GM10248 (cell line): ENCODE measurements around the gene SLC24A3.

Experiments
- CTCF ChIA-PET: fragments of 300-600 bp; sonication (Branson Sonifier 250); formaldehyde crosslinking; extraction: SDS; loops from one replicate; lab custom pipeline; 2021; ENCODE audit warnings: antibody characterized with exemption; lab: Yijun Ruan, JAX
- POLR2A ChIA-PET: fragments of 350-650 bp; sonication (Branson Sonifier 250); formaldehyde crosslinking; extraction: SDS; loops from one replicate; lab custom pipeline; 2020; ENCODE audit warnings: antibody characterized with exemption; lab: Yijun Ruan, JAX
- DNase-seq: peaks from one replicate; pipeline ENCODE4 v3.0.0; 2012; ENCODE audit errors: extremely low spot score
- CTCF ChIP-seq: IDR thresholded peaks from 2 replicates; pipeline ENCODE4 v1.5.1; 2012; ENCODE audit warnings: mild to moderate bottlenecking, low read depth; ENCODE audit errors: extremely low read depth, missing control alignments, control extremely low read depth

SLC24A3 gene

GRCh38 chr20:19416627-19417026 is 204.2 kb downstream of the SLC24A3 start:
- CTCF ChIA-PET: no interaction called here
- DNase-seq: no peak
- POLR2A ChIA-PET: no interaction called here
- TF ChIP-seq CTCF: no peak

GRCh38 chr20:19419396-19419795 is 207.0 kb downstream of the SLC24A3 start:
- DNase-seq: no peak
- CTCF ChIA-PET: no interaction called here
- POLR2A ChIA-PET: no interaction called here
- no peak for TF ChIP-seq CTCF

GRCh38 chr20:19423097-19423899 is 210.9 kb downstream of the SLC24A3 start:
- POLR2A ChIA-PET: no interaction called here
- CTCF ChIA-PET: interaction anchor here (1.2 to 1.6 kb wide), 4 partner anchors 10 to 42 kb away, joined by 3 to 4 read pairs (median 4); no protein-coding TSS in a partner anchor
- TF ChIP-seq CTCF: no peak
- DNase-seq: no peak

GRCh38 chr20:19423900-19424620 is 211.6 kb downstream of the SLC24A3 start:
- ChIA-PET POLR2A (no interaction called here), CTCF (interaction anchor here (1.2 to 1.6 kb wide), 4 partner anchors 11 to 43 kb away, joined by 3 to 4 read pairs (median 4); no protein-coding TSS in a partner anchor)
- no peak for TF ChIP-seq CTCF
- DNase-seq: no peak

GRCh38 chr20:19426356-19426755 is 213.9 kb downstream of the SLC24A3 start:
- no peak for TF ChIP-seq CTCF
- POLR2A ChIA-PET: no interaction called here
- CTCF ChIA-PET: no interaction called here
- no peak for DNase-seq

- no peak for TF ChIP-seq CTCF
- POLR2A ChIA-PET: no interaction called here
Measured at GRCh38 chr20:19427480-19427879, 215.0 kb downstream of the SLC24A3 start.

More at GRCh38 chr20:19427480-19427879, 215.0 kb downstream of the SLC24A3 start:
- DNase-seq: no peak
- CTCF ChIA-PET: no interaction called here
